Measurements from ENCODE around the gene PTDSS2. TPM values are rescaled to one million over a fixed set of nuclear protein-coding genes. Genes with fewer than 3 reads are reported as not detected.

Gene PTDSS2
- total and polyA plus RNA-seq, 2 of the 13 experiments (the other 11 are each of a cell fraction or from before 2014, with no cell fraction given): 21.7 to 26.4 TPM

GRCh38 chr11:506238-506994 lies 56.3 kb downstream of the PTDSS2 start (continued):
- TF ChIP-seq ZBTB14 (CRISPR knock-in tag; IDR thresholded peaks at IDR 0.05): no peak
- 0 out of 2 replicates have a peak, but pooled peaks have one; percentile 10 for TF ChIP-seq THRA (CRISPR knock-in tag; IDR thresholded peaks at IDR 0.05; ENCODE audit: borderline replicate concordance)
- 0 out of 2 replicates have a peak, but pooled peaks have one; percentile 21 for TF ChIP-seq REPIN1 (CRISPR knock-in tag; IDR thresholded peaks at IDR 0.05; ENCODE audit: borderline replicate concordance, low read depth)
- TF ChIP-seq IRX3 (CRISPR knock-in tag; IDR thresholded peaks at IDR 0.05; ENCODE audit: borderline replicate concordance, low read depth): no peak
- TF ChIP-seq POLR2G (IDR thresholded peaks at IDR 0.05; ENCODE audit: low read depth, low read length): peak; percentile 78
- TF ChIP-seq TARDBP (CRISPR knock-in tag; IDR thresholded peaks at IDR 0.05): peak; percentile 75; the same call in 1 of the 2 replicates
- TF ChIP-seq ZSCAN9 (CRISPR knock-in tag; IDR thresholded peaks at IDR 0.05; ENCODE audit: borderline replicate concordance): no peak
- 0 out of 2 replicates have a peak, but pooled peaks have one; percentile 48 for TF ChIP-seq JUN (CRISPR knock-in tag; IDR thresholded peaks at IDR 0.05)
- TF ChIP-seq ZNF788 (CRISPR knock-in tag; IDR thresholded peaks at IDR 0.05; ENCODE audit: borderline replicate concordance): no peak; the same call in 1 of the 2 replicates
- peak; percentile 82 for TF ChIP-seq POLR2AphosphoS5 (IDR thresholded peaks at IDR 0.05; ENCODE audit: low read depth, low read length)
- TF ChIP-seq ELK4 (CRISPR knock-in tag; IDR thresholded peaks at IDR 0.05; ENCODE audit: borderline replicate concordance): no peak
- 0 out of 2 replicates have a peak, but pooled peaks have one; percentile 11 for TF ChIP-seq FOXM1 (CRISPR knock-in tag; IDR thresholded peaks at IDR 0.05)
- no peak for TF ChIP-seq ZNF720 (CRISPR knock-in tag; IDR thresholded peaks at IDR 0.05)
- TF ChIP-seq SRSF1 (optimal IDR thresholded peaks at IDR 0.05; ENCODE audit: low read depth, low read length): peak; percentile 97
- TF ChIP-seq USF2 (IDR thresholded peaks at IDR 0.05; ENCODE audit: low read depth, low read length): peak; percentile 85
- TF ChIP-seq USF2 (CRISPR knock-in tag; IDR thresholded peaks at IDR 0.05; ENCODE audit: borderline replicate concordance): peak; percentile 79
- no peak for TF ChIP-seq FOXO4 (CRISPR knock-in tag; conservative IDR thresholded peaks at IDR 0.05)
- 0 out of 2 replicates have a peak, but pooled peaks have one; percentile 15 for TF ChIP-seq CBFB (CRISPR knock-in tag; IDR thresholded peaks at IDR 0.05)
- 0 out of 2 replicates have a peak, but pooled peaks have one; percentile 7 for TF ChIP-seq ZNF430 (CRISPR knock-in tag; IDR thresholded peaks at IDR 0.05)
- peak; percentile 53 for TF ChIP-seq HNRNPLL (IDR thresholded peaks at IDR 0.05; ENCODE audit: low read depth, low read length, poor library complexity, severe bottlenecking)
